Body of pancreas (tissue), 4 donors: ENCODE results near the gene FAM204A. TPM values are rescaled to one million over a fixed set of nuclear protein-coding genes. Genes with fewer than 3 reads are reported as not detected.

ENCODE experiments used
- ATAC-seq: fragments of 150-250 bp; one replicate; pipeline ENCODE4 v1.9.1; 2016
- DNase-seq, 4 donors: peaks; one replicate each; pipeline ENCODE4 v3.0.0-alpha.2; 2019
- H3K27ac ChIP-seq, 4 donors: fragments of 200-600 bp; sonication (generic); 1 replicate in 3 of 4; 2 replicates in 1 of 4; pipeline versions ENCODE4 v1.5.1 to v1.6.1; 2016 to 2019; ENCODE audit warnings: mild to moderate bottlenecking in 1 of 4, mixed read lengths in 1 of 4, moderate library complexity in 1 of 4
- H3K27me3 ChIP-seq, 2 donors: fragments of 200-600 bp; sonication (generic); one replicate each; pipeline ENCODE4 v1.6.0; 2016; ENCODE audit warnings: mild to moderate bottlenecking in 1 of 2
- H3K36me3 ChIP-seq, 2 donors: fragments of 200-600 bp; sonication (generic); replicated peaks in 1 of 2; 2 replicates each; pipeline ENCODE4 v1.5.1; 2016; ENCODE audit warnings: low read depth in 2 of 2; ENCODE audit not compliant: insufficient read depth in 1 of 2
- H3K4me1 ChIP-seq: fragments of 200-600 bp; sonication (generic); one replicate; pipeline ENCODE4 v1.6.0; 2016
- H3K4me3 ChIP-seq, 2 donors: fragments of 200-600 bp; sonication (generic); 1 replicate in 1 of 2; 2 replicates in 1 of 2; pipeline ENCODE4 v1.5.1; 2016 to 2019
- H3K9me3 ChIP-seq, 3 donors: fragments of 200-600 bp; sonication (generic); 1 replicate in 2 of 3; 2 replicates in 1 of 3; pipeline ENCODE4 v1.5.1; 2016
- POLR2A ChIP-seq, 3 donors: fragments of 450-650 bp; IDR thresholded peaks; one replicate each; pipeline ENCODE4 v1.6.1; 2016; ENCODE audit warnings: antibody characterized with exemption in 3 of 3, mild to moderate bottlenecking in 2 of 3
- WGBS, 2 donors: methylation state at CpG; one replicate each; pipeline ENCODE4 v1.1.5; 2017; 5-methylcytosine and 5-hydroxymethylcytosine counted together
- intact Hi-C: fragments of 100-400 bp; cut with DNase I; formaldehyde crosslinking; loops from one replicate; pipeline ENCODE4 v1.15.1; 2023
- total RNA-seq, 2 donors: library from RNA; depleted of rRNA; stranded (reverse); fragments of >200 nt; gene quantifications; one replicate each; pipeline ENCODE4 v1.1.0, GENCODE V29; 2016
- TF ChIP-seq, protein P1 (sequence below), 7 experiments: fragments of 450-650 bp in 4 of 7; fragments of 200-600 bp in 3 of 7; sonication (generic) in 3 of 7; IDR thresholded peaks; one replicate each; pipeline ENCODE4 v1.5.1; 2016 to 2019; ENCODE audit warnings: antibody characterized with exemption in 7 of 7

FAM204A gene
- total RNA-seq, 2 donors from 2014 or later = 8.6 to 57.4 TPM

DNA sequence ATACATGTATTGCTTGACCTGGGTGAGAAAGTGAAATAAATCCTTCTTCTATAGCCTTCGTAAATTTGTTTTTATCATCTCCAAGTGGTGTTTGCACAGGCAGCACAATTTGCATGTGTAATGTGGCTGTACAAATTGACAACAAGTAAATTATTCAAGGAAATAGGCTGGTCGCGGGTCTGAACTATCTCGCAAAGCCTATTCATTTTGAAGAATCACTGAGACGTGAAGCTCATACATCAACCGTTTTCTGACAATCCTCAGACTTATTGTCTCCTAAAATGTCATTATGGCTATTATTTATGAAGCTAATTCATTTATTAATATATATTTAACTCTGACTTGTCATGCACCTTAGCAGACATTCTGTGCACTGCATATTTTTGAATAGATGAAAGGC lies 16.2 kb upstream of the FAM204A start:
- ATAC-seq (no peak), DNase-seq (no peak)
- H3K4me1 ChIP-seq = no peaks in the 10 kb centered on the region
- intact Hi-C loops = no loop called here
- no peak overlapping the region for H3K27ac ChIP-seq
- WGBS, 2 donors = 75 to 85% methylated on average over 6 of the region's 6 CpGs
- H3K9me3 ChIP-seq = no peaks in the 10 kb centered on the region
- no peaks in the 10 kb centered on the region for H3K27me3 ChIP-seq
- H3K4me3 ChIP-seq = no peak overlapping the region
- no peaks in the 10 kb centered on the region for H3K36me3 ChIP-seq
- TF ChIP-seq POLR2A (IDR thresholded peaks at IDR 0.05) = no peak
- TF ChIP-seq, protein P1, sequence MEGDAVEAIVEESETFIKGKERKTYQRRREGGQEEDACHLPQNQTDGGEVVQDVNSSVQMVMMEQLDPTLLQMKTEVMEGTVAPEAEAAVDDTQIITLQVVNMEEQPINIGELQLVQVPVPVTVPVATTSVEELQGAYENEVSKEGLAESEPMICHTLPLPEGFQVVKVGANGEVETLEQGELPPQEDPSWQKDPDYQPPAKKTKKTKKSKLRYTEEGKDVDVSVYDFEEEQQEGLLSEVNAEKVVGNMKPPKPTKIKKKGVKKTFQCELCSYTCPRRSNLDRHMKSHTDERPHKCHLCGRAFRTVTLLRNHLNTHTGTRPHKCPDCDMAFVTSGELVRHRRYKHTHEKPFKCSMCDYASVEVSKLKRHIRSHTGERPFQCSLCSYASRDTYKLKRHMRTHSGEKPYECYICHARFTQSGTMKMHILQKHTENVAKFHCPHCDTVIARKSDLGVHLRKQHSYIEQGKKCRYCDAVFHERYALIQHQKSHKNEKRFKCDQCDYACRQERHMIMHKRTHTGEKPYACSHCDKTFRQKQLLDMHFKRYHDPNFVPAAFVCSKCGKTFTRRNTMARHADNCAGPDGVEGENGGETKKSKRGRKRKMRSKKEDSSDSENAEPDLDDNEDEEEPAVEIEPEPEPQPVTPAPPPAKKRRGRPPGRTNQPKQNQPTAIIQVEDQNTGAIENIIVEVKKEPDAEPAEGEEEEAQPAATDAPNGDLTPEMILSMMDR (IDR thresholded peaks at IDR 0.05) = no peak

DNA sequence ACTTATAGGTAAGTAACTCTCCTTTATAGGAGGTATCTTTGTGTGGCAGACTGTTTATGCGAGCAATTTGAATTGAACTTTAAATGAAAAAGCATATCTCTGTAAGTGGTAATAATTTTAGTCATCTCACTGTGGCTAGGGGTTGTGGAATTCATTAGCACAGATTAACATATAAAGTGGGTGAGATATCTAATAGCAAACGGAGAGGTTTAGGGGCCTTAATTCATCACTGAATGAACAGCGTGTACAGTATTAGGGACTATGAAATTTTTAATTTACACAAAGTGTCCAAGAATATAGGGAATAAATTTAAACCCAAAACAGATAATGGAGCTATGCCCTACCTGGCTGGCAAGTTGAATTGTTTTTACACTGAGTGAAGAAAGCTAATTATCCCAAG lies 15.7 kb upstream of the FAM204A start:
- no peaks in the 10 kb centered on the region for H3K4me1 ChIP-seq
- WGBS, 2 donors = 49 to 51% methylated on average over 3 of the region's 3 CpGs
- H3K27me3 ChIP-seq = no peaks in the 10 kb centered on the region
- H3K27ac ChIP-seq = no peak overlapping the region
- DNase-seq = no peak
- ATAC-seq = no peak
- TF ChIP-seq POLR2A (IDR thresholded peaks at IDR 0.05) = no peak
- TF ChIP-seq, protein P1 (IDR thresholded peaks at IDR 0.05) = no peak
- H3K4me3 ChIP-seq = no peak overlapping the region
- no peaks in the 10 kb centered on the region for H3K36me3 ChIP-seq
- no peaks in the 10 kb centered on the region for H3K9me3 ChIP-seq
- intact Hi-C loops = no loop called here

- no peak overlapping the region for H3K4me3 ChIP-seq
- H3K9me3 ChIP-seq = no peaks in the 10 kb centered on the region
- WGBS, 2 donors = 81 to 94% methylated on average over 2 of the region's 2 CpGs
- H3K36me3 ChIP-seq = no peaks in the 10 kb centered on the region
- no peaks in the 10 kb centered on the region for H3K4me1 ChIP-seq
- intact Hi-C loops = no loop called here
- no peak for DNase-seq
- TF ChIP-seq POLR2A (IDR thresholded peaks at IDR 0.05) = no peak
- TF ChIP-seq, protein P1 (IDR thresholded peaks at IDR 0.05) = no peak
- H3K27ac ChIP-seq = no peak overlapping the region
- no peaks in the 10 kb centered on the region for H3K27me3 ChIP-seq
- ATAC-seq = no peak
Observed at GRCh38 chr10:118356628-118357027, 14.5 kb upstream of the FAM204A start.

- Histone ChIP-seq H3K36me3 (no peaks in the 10 kb centered on the region), H3K4me1 (no peaks in the 10 kb centered on the region), H3K27me3 (no peaks in the 10 kb centered on the region), H3K4me3 (no peak overlapping the region), H3K27ac (no peak overlapping the region), H3K9me3 (no peaks in the 10 kb centered on the region)
- intact Hi-C loops = no loop called here
- 49 to 53% methylated on average over 3 of the region's 3 CpGs for WGBS, 2 donors
- TF ChIP-seq POLR2A (IDR thresholded peaks at IDR 0.05) = no peak
- TF ChIP-seq, protein P1 (IDR thresholded peaks at IDR 0.05) = no peak
- DNase-seq (no peak), ATAC-seq (no peak)
Observed at GRCh38 chr10:118355234-118355633, 13.1 kb upstream of the FAM204A start.

DNA sequence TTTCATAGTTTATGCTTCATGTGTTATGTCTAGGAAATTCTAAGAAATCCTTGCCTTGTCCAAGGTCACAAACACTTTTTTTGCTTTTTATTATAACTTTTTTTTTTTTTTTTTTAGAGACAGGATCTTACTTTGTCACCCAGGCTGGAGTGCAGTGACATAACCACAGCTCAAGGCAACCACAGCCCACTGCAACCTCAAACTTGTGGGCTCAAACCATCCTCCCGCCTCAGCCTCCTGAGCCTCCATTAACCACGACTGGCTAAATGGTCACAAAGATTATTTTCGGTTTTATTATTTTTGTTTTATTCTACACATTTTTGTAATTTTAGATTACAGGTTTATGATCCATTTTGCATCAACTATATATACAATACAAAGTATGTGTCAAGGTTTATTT lies 7.1 kb upstream of the FAM204A start:
- H3K4me1 ChIP-seq = no peaks in the 10 kb centered on the region
- no peaks in the 10 kb centered on the region for H3K9me3 ChIP-seq
- WGBS, 2 donors = 58 to 73% methylated on average over 3 of the region's 3 CpGs
- no peak overlapping the region for H3K4me3 ChIP-seq
- H3K36me3 ChIP-seq = no peaks in the 10 kb centered on the region
- no peaks in the 10 kb centered on the region for H3K27me3 ChIP-seq
- ATAC-seq = no peak
- no peak for TF ChIP-seq POLR2A (IDR thresholded peaks at IDR 0.05)
- TF ChIP-seq, protein P1 (IDR thresholded peaks at IDR 0.05) = no peak
- no peak overlapping the region for H3K27ac ChIP-seq
- DNase-seq = no peak
- intact Hi-C loops = no loop called here
